GM12865 (cell line): ENCODE measurements around the gene CADM4.
"Not testable (repeated sequence)": the region's sequence is repeated elsewhere in the genome, so short reads cannot be mapped to it uniquely, and the experiment has no call there.

Source experiments
- DNase-seq: peaks from one replicate; pipeline ENCODE4 v3.0.0; 2010; ENCODE audit warnings: low read depth
- H3K4me3 ChIP-seq: 2 replicates; pipeline ENCODE4 v1.5.1; 2011; ENCODE audit warnings: mild to moderate bottlenecking, low read depth, low read length, control low read depth
- TF ChIP-seq, protein P1 (sequence below): IDR thresholded peaks from 2 replicates; pipeline ENCODE4 v1.5.1; 2011; ENCODE audit warnings: low read length, control low read depth, low read depth, inconsistent platforms; ENCODE audit not compliant: insufficient read depth; ENCODE audit errors: missing control alignments

CADM4 gene

DNA sequence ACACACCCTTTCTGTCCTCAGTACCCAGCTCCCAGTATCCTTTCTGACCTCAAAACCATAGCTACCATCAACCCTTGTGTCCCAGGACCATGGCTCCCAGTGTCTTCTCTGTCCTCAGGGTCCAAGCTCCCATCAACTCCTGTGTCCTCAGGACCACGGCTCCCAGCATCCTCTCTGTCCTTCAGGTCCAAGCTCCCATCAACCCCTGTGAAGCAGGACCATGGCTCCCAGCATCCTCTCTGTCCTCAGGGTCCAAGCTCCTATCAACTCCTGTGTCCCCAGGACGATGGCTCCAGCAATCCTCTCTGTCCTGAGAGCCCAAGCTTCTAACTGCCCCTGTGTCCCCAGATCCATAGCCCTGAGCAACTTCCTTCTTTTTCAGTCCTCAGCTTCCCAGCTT lies 1.7 kb upstream of the CADM4 start:
- TF ChIP-seq, protein P1, sequence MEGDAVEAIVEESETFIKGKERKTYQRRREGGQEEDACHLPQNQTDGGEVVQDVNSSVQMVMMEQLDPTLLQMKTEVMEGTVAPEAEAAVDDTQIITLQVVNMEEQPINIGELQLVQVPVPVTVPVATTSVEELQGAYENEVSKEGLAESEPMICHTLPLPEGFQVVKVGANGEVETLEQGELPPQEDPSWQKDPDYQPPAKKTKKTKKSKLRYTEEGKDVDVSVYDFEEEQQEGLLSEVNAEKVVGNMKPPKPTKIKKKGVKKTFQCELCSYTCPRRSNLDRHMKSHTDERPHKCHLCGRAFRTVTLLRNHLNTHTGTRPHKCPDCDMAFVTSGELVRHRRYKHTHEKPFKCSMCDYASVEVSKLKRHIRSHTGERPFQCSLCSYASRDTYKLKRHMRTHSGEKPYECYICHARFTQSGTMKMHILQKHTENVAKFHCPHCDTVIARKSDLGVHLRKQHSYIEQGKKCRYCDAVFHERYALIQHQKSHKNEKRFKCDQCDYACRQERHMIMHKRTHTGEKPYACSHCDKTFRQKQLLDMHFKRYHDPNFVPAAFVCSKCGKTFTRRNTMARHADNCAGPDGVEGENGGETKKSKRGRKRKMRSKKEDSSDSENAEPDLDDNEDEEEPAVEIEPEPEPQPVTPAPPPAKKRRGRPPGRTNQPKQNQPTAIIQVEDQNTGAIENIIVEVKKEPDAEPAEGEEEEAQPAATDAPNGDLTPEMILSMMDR: no peak
- no peak overlapping the region for H3K4me3 ChIP-seq
- DNase-seq: no peak

DNA sequence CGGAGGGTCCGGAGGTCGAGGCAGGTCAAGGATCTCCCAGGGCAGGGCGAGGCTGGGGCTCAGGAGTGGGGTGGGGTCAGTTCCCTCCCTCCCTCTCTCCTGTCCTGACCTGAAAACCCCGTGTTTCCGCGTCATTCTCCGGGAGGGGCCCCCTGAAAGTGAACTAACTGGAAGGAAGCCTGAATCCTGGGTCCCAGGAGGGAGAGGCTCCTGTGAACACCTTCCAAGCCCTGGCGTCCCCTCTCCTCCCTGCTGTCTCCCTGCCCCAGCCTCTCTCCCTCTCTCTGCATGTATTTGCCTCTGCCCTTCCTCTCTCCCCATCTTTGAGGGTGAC lies 741 bp upstream of the CADM4 start:
- no peak overlapping the region for H3K4me3 ChIP-seq
- TF ChIP-seq, protein P1: no peak
- no peak for DNase-seq

DNA sequence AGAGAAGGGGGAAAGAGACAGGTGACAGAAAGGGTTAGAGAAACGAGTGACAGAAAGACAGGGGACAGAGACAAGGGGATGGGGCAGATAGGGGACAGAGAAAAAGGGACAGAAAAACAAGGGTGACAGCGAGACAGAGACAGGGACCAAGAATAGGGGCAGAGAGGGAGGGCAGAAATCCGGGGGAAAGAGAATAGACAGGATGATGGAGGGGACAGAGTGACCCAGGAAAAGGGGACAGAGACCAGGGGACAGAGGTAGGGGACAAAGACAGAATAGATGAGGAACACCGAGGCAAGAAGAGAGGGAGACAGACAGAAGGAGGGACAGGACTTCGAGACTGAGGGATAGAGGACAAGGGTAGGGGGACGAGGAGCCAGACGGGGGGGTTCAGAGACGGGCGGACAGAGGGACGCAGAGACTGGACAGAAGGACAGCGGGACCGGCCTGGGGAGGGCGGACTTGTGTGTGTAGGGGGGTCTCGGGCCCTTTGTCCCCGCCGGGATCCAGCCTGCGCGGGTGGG lies 593 bp downstream of the CADM4 start:
- TF ChIP-seq, protein P1: no peak
- H3K4me3 ChIP-seq: no peak overlapping the region
- no peak for DNase-seq

DNA sequence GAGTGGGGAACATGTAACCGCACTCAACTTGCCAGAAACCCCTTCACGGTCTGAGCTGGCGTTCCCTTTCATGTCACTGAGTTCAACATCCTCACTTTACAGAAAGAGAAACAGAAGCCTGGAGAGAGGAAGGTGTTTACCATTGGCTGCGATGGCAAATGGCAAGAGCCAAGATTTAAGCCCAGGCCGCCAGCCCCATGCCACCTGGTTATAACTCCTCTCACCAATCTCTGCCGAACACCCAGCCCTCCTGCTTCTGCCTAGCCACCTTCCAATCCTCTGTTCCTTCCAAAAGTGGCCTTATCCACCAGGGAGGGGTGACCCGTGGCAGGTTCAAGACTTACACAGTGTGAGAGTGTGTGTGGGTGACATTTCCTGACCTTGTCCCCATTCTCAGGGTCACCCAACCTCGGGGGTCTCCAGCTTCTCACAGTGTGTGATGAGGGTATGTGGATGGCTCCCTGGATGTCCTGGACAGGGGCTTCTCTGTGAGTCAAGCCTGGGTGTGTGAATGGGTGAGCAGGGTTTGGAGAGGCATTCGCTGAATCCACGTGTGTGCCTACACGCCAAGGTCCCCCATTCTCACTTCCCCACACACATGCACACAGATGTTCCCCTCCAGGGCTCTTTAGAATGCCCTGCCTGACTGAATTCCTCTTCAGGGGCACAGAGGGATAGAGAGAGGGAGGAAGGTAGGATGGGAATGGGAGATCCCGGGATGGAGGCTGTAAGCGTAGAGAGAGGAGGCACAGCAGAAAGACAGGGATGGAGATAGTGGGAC lies 1.2 kb downstream of the CADM4 start:
- TF ChIP-seq, protein P1: no peak
- no peak for DNase-seq
- H3K4me3 ChIP-seq: no peak overlapping the region

DNA sequence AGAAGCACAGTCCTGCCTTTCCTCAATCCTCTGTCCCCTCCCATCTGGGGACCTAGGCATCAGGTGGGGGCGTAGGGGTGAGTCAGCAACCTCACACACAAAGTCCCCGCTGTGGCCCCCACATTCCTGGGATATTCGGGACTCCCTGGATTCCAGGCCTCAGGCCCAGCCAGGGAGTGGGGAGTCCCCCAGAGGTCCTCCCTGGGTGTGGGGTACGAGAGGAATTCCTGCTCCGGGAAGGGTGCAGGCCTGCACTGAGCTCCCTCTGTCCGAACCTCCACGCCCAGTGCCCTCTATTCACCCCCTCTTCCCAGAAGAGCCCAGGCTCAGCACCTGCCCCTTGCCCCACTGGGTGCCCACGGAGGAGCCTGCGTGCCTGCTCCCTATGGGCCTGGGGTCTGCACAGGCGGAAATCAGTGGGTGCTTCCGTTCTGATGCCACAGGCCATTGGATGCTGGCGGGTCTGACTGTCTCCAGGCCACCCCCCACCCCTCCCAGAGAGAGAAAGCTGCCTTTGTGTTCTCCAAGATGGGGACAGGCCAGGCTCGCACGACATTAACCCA lies 3.4 kb downstream of the CADM4 start:
- no peak overlapping the region for H3K4me3 ChIP-seq
- no peak for DNase-seq
- TF ChIP-seq, protein P1: no peak

DNA sequence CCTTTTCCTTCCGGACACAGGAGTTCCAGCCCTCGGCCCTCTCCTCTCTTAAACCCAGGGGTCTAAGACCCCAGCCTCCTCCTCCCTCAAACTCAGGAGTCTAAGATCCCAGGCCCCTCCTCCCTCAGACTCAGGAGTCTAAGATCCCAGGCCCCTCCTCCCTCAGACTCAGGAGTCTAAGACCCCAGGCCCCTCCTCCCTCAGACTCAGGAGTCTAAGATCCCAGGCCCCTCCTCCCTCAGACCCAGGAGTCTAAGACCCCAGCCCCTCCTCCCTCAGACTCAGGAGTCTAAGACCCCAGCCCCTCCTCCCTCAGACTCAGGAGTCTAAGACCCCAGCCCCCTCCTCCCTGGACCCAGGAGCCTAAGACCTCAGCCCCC lies 4.1 kb downstream of the CADM4 start:
- not testable (repeated sequence) for DNase-seq, H3K4me3 ChIP-seq

DNA sequence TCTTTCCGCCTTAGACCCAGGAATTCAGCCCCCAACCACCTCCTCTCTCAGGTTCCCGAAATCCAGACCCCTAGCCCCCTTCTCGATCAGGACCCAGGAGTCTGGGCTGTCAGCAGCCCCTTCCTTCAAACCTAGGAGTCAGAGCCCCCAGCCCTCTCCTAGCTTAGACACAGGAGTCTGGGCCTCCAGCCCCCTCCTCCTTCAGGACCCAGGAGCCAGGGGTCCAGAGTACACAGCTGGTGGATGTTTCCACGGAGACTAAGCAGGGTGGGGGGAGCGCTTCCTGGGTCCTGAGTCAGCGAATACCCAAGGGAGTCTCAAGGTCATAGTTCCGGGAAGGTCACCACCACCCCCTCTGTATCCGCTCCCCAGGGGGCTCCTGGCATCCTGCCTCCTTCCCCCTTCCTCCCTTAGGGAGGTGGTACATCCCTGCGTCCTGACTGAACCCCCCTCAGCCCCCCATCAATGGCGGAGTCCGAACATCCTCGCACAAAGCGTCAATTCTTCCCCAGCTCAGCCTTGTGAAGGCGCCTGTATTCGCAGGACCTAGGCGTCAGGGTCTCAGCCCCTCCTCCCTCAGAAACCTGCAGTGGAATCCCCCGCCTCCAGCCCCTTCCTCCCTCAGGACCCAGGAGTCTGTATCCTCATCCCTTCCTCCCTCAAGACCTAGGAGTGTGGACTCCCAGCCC lies 4.6 kb downstream of the CADM4 start:
- no peak for DNase-seq
- no peak overlapping the region for H3K4me3 ChIP-seq
- TF ChIP-seq, protein P1: no peak
